ENCODE results near the gene SNRPB. TPM values are rescaled to one million over a fixed set of nuclear protein-coding genes. Genes with fewer than 3 reads are reported as not detected.
A peak's percentile ranks its signal among the peaks of the same experiment; 100 is the strongest.

Gene SNRPB
- total and polyA plus RNA-seq, 2 of the 13 experiments (the other 11 are each of a cell fraction or from before 2014, with no cell fraction given): 473 to 844 TPM

DNA sequence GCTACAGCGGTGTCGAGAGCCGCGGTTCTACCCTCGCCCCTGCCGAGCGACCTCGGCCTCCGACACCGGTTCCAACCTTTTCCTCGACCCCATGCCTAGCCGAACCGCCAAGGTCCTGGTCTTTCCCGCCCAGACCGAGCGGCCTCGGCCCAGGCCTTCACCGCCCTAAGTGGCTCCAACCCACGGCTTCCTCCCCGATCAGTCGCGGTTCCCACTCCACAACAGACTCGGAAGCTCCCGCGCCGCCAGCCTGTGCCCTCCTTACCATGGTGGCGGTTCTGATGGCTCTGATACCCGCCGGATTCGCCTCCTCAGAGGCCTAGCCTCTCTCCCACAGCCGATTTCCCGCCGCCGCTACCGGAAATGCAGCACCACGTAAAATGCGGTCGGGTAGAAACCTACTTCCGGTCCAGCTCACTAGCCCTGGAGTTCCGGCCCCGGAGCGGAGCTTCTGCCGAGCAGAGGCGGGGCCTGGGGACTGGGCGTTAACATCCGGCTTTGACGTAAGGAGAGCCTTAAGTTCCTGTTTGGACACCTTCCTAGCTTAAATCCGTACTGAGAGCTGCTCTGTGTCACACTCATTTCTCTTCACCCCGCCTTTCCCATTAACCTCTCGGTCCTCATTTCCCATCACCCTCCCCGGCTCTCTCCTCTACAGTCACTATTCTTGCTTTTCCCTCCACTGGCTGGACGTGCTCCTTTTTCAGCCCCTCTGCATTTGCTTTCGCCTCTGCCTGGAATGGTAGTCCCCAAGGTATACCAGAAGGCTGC lies at the start of gene SNRPB (continued):
- TF ChIP-seq ZFP37 (CRISPR knock-in tag; IDR thresholded peaks at IDR 0.05; ENCODE audit: borderline replicate concordance): peak; percentile 98
- no peak for TF ChIP-seq CHD2 (IDR thresholded peaks at IDR 0.05; ENCODE audit: low read depth, low read length)
- TF ChIP-seq, protein P1, sequence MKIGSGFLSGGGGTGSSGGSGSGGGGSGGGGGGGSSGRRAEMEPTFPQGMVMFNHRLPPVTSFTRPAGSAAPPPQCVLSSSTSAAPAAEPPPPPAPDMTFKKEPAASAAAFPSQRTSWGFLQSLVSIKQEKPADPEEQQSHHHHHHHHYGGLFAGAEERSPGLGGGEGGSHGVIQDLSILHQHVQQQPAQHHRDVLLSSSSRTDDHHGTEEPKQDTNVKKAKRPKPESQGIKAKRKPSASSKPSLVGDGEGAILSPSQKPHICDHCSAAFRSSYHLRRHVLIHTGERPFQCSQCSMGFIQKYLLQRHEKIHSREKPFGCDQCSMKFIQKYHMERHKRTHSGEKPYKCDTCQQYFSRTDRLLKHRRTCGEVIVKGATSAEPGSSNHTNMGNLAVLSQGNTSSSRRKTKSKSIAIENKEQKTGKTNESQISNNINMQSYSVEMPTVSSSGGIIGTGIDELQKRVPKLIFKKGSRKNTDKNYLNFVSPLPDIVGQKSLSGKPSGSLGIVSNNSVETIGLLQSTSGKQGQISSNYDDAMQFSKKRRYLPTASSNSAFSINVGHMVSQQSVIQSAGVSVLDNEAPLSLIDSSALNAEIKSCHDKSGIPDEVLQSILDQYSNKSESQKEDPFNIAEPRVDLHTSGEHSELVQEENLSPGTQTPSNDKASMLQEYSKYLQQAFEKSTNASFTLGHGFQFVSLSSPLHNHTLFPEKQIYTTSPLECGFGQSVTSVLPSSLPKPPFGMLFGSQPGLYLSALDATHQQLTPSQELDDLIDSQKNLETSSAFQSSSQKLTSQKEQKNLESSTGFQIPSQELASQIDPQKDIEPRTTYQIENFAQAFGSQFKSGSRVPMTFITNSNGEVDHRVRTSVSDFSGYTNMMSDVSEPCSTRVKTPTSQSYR (CRISPR knock-in tag; IDR thresholded peaks at IDR 0.05; ENCODE audit: borderline replicate concordance): peak; percentile 78
- TF ChIP-seq ATF7-NPFF (CRISPR knock-in tag; IDR thresholded peaks at IDR 0.05; ENCODE audit: low read depth): peak; percentile 99
- peak; percentile 88 for TF ChIP-seq ATF1 (CRISPR knock-in tag; IDR thresholded peaks at IDR 0.05)
- TF ChIP-seq IRF2 (CRISPR knock-in tag; IDR thresholded peaks at IDR 0.05): peak; percentile 100
- TF ChIP-seq RBM22 (optimal IDR thresholded peaks at IDR 0.05; ENCODE audit: low read length): peak; percentile 98
- peak; percentile 100 for TF ChIP-seq ZNF224 (CRISPR knock-in tag; IDR thresholded peaks at IDR 0.05)
- TF ChIP-seq ZIK1 (CRISPR knock-in tag; IDR thresholded peaks at IDR 0.05; ENCODE audit: borderline replicate concordance, low read depth): peak; percentile 98
- TF ChIP-seq, protein P2, sequence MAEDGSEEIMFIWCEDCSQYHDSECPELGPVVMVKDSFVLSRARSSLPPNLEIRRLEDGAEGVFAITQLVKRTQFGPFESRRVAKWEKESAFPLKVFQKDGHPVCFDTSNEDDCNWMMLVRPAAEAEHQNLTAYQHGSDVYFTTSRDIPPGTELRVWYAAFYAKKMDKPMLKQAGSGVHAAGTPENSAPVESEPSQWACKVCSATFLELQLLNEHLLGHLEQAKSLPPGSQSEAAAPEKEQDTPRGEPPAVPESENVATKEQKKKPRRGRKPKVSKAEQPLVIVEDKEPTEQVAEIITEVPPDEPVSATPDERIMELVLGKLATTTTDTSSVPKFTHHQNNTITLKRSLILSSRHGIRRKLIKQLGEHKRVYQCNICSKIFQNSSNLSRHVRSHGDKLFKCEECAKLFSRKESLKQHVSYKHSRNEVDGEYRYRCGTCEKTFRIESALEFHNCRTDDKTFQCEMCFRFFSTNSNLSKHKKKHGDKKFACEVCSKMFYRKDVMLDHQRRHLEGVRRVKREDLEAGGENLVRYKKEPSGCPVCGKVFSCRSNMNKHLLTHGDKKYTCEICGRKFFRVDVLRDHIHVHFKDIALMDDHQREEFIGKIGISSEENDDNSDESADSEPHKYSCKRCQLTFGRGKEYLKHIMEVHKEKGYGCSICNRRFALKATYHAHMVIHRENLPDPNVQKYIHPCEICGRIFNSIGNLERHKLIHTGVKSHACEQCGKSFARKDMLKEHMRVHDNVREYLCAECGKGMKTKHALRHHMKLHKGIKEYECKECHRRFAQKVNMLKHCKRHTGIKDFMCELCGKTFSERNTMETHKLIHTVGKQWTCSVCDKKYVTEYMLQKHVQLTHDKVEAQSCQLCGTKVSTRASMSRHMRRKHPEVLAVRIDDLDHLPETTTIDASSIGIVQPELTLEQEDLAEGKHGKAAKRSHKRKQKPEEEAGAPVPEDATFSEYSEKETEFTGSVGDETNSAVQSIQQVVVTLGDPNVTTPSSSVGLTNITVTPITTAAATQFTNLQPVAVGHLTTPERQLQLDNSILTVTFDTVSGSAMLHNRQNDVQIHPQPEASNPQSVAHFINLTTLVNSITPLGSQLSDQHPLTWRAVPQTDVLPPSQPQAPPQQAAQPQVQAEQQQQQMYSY (CRISPR knock-in tag; IDR thresholded peaks at IDR 0.05): peak; percentile 93
- TF ChIP-seq PTBP1 (IDR thresholded peaks at IDR 0.05; ENCODE audit: low read depth, low read length, poor library complexity, severe bottlenecking): peak; percentile 89
- peak; percentile 54; the same call in 1 of the 2 replicates for TF ChIP-seq KDM6A (CRISPR knock-in tag; IDR thresholded peaks at IDR 0.05; ENCODE audit: low read depth)
- peak; percentile 82 for TF ChIP-seq TBL1XR1 (IDR thresholded peaks at IDR 0.05; ENCODE audit: borderline replicate concordance, low read length, partially characterized antibody)
- TF ChIP-seq HOXA3 (CRISPR knock-in tag; IDR thresholded peaks at IDR 0.05): peak; percentile 98
- TF ChIP-seq, protein P3, sequence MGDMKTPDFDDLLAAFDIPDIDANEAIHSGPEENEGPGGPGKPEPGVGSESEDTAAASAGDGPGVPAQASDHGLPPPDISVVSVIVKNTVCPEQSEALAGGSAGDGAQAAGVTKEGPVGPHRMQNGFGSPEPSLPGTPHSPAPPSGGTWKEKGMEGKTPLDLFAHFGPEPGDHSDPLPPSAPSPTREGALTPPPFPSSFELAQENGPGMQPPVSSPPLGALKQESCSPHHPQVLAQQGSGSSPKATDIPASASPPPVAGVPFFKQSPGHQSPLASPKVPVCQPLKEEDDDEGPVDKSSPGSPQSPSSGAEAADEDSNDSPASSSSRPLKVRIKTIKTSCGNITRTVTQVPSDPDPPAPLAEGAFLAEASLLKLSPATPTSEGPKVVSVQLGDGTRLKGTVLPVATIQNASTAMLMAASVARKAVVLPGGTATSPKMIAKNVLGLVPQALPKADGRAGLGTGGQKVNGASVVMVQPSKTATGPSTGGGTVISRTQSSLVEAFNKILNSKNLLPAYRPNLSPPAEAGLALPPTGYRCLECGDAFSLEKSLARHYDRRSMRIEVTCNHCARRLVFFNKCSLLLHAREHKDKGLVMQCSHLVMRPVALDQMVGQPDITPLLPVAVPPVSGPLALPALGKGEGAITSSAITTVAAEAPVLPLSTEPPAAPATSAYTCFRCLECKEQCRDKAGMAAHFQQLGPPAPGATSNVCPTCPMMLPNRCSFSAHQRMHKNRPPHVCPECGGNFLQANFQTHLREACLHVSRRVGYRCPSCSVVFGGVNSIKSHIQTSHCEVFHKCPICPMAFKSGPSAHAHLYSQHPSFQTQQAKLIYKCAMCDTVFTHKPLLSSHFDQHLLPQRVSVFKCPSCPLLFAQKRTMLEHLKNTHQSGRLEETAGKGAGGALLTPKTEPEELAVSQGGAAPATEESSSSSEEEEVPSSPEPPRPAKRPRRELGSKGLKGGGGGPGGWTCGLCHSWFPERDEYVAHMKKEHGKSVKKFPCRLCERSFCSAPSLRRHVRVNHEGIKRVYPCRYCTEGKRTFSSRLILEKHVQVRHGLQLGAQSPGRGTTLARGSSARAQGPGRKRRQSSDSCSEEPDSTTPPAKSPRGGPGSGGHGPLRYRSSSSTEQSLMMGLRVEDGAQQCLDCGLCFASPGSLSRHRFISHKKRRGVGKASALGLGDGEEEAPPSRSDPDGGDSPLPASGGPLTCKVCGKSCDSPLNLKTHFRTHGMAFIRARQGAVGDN (CRISPR knock-in tag; IDR thresholded peaks at IDR 0.05): peak; percentile 100
- TF ChIP-seq, protein P4, sequence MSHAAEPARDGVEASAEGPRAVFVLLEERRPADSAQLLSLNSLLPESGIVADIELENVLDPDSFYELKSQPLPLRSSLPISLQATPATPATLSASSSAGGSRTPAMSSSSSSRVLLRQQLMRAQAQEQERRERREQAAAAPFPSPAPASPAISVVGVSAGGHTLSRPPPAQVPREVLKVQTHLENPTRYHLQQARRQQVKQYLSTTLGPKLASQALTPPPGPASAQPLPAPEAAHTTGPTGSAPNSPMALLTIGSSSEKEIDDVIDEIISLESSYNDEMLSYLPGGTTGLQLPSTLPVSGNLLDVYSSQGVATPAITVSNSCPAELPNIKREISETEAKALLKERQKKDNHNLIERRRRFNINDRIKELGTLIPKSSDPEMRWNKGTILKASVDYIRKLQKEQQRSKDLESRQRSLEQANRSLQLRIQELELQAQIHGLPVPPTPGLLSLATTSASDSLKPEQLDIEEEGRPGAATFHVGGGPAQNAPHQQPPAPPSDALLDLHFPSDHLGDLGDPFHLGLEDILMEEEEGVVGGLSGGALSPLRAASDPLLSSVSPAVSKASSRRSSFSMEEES (CRISPR knock-in tag; IDR thresholded peaks at IDR 0.05): peak; percentile 88
- TF ChIP-seq ZNF550 (CRISPR knock-in tag; IDR thresholded peaks at IDR 0.05; ENCODE audit: borderline replicate concordance): peak; percentile 100
